HG03460 (cell line): ENCODE measurements around the gene SNX11.
"Not testable (repeated sequence)": the region's sequence is repeated elsewhere in the genome, so short reads cannot be mapped to it uniquely, and the experiment has no call there.

ENCODE experiments used
- ATAC-seq: cut with Tn5 transposase; IDR thresholded peaks from one replicate; pipeline ENCODE4 v1.9.1; 2021; ENCODE audit not compliant: unreplicated experiment

Gene SNX11, protein sequence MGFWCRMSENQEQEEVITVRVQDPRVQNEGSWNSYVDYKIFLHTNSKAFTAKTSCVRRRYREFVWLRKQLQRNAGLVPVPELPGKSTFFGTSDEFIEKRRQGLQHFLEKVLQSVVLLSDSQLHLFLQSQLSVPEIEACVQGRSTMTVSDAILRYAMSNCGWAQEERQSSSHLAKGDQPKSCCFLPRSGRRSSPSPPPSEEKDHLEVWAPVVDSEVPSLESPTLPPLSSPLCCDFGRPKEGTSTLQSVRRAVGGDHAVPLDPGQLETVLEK

GRCh38 chr17:48107137-48108055, at the start of gene SNX11:
TSS of gene SNX11 (plus strand) at chr17:48107766. CDS start at chr17:48112044, 4,278 bp downstream.
- ATAC-seq: peak; percentile 81

DNA sequence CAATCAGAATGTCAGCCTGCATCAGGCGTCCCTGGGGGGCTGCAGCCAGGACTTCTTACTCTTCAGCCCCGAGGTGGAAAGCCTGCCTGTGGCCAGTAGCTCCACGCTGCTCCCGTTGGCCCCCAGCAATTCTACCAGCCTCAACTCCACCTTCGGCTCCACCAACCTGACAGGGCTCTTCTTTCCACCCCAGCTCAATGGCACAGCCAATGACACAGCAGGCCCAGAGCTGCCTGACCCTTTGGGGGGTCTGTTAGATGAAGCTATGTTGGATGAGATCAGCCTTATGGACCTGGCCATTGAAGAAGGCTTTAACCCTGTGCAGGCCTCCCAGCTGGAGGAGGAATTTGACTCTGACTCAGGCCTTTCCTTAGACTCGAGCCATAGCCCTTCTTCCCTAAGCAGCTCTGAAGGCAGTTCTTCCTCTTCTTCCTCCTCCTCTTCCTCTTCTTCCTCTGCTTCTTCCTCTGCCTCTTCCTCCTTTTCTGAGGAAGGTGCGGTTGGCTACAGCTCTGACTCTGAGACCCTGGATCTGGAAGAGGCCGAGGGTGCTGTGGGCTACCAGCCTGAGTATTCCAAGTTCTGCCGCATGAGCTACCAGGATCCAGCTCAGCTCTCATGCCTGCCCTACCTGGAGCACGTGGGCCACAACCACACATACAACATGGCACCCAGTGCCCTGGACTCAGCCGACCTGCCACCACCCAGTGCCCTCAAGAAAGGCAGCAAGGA, 49.0 kb upstream of the SNX11 start:
- no peak for ATAC-seq

- ATAC-seq: no peak
Observed at GRCh38 chr17:48059125-48059668, 48.4 kb upstream of the SNX11 start.

DNA sequence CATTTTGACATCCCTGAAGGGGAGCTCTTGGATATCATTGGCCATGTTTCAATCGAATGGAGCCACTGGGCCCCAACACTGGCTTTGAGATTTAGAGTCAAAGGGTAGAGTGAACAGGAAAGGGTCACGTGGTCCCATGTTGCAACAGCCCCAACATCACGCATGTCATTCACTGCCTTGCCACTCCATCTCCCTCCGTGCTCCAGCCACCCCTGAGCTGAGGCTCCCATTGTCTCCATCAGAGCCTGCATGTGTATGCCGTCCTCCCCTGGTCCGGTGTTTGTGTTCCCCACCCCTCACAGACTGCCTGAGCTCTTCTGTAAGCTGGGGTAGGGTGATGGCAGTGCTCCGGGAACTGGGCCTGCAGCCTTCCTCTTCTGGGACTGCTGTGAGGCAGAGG, 47.3 kb upstream of the SNX11 start:
- no peak for ATAC-seq

- no peak for ATAC-seq
Observed at GRCh38 chr17:48062273-48062672, 45.3 kb upstream of the SNX11 start.

- ATAC-seq: no peak
Observed at GRCh38 chr17:48064638-48065037, 42.9 kb upstream of the SNX11 start.

GRCh38 chr17:48066192-48066591, 41.4 kb upstream of the SNX11 start:
- no peak for ATAC-seq

DNA sequence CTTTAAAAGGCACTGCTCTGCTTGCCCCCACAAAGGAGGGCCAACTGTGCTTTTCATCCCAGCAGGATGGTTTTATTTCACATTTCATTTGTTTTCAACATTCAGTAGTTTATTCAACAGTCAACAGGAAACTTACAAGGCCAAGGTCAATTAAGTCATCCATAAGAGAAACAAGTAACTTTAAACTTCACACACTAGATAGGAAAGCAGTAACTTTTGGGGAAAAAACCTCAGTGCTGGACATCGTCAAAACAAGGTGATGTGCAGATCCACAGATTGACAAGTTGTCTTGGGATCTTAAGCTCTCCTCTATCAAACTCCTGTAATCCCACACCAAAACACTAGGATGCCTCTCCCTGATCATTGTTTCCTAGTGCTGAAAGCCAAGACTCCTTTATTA, 40.9 kb upstream of the SNX11 start:
- ATAC-seq: no peak

DNA sequence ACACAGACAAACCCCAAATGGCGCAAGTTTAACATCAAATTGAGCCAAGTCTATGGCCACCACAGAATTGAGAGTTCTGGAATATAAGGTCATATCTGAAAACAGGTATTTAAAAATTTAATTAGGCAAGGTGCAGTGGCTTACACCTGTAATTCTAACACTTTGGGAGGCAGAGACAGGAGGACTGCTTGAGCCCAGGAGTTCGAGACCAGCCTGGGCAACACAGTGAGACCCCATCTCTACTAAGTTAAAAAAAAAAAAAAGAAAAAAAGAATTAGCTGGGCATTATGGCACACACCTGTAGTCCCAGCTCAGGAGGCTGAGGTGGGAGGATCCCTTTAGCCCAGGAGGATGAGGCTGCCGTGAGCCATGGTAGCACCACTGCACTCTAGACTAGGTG, 40.3 kb upstream of the SNX11 start:
- ATAC-seq: no peak

DNA sequence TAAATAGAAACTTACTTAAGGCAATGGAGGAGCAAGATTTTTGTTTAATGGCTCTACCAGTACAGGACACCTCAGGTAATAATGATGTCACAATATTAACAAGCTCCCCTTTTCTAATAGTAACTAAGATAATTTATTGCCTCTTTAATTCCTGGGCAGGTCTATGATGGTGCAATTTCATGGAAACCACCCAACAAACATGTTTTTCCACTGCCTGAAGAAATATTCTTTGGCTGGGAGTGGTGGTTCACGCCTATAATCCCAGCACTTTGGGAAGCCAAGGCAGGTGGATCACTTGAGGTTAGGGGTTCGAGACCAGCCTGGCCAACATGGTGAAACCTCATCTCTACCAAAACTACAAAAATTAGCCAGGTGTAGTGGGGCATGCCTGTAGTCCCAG, 39.8 kb upstream of the SNX11 start:
- ATAC-seq: not testable (repeated sequence)

- no peak for ATAC-seq
Observed at GRCh38 chr17:48068491-48068961, 39.0 kb upstream of the SNX11 start.

- no peak for ATAC-seq
Observed at GRCh38 chr17:48070195-48070594, 37.4 kb upstream of the SNX11 start.

- ATAC-seq: no peak
Observed at GRCh38 chr17:48071654-48072053, 35.9 kb upstream of the SNX11 start.

- not testable (repeated sequence) for ATAC-seq
Observed at GRCh38 chr17:48072811-48073210, 34.8 kb upstream of the SNX11 start.

GRCh38 chr17:48073566-48074094, 33.9 kb upstream of the SNX11 start:
- not testable (repeated sequence) for ATAC-seq

GRCh38 chr17:48074322-48075081, 33.1 kb upstream of the SNX11 start:
- no peak for ATAC-seq

- not testable (repeated sequence) for ATAC-seq
Observed at GRCh38 chr17:48077152-48077551, 30.4 kb upstream of the SNX11 start.

- no peak for ATAC-seq
Observed at GRCh38 chr17:48081858-48082257, 25.7 kb upstream of the SNX11 start.

GRCh38 chr17:48084932-48085331, 22.6 kb upstream of the SNX11 start:
- ATAC-seq: no peak
